Natural killer cell (primary cell): ENCODE results near the gene CXCL16. TPM values are rescaled to one million over a fixed set of nuclear protein-coding genes. Genes with fewer than 3 reads are reported as not detected.

ENCODE experiments used
- ATAC-seq, 3 donors: fragments of 150-1000 bp in 2 of 3; fragments of 200-7000 bp in 1 of 3; cut with Tn5 transposase; 1 replicate in 1 of 3; 2 replicates in 2 of 3; pipeline ENCODE4 v1.10.0; 2021; ENCODE audit warnings: mild to moderate bottlenecking in 2 of 3, moderate library complexity in 2 of 3
- DNase-seq, 2 donors: peaks; one replicate each; pipeline versions ENCODE4 v3.0.0 to v3.0.0-alpha.2; 2013 to 2021; ENCODE audit warnings: mixed read lengths in 1 of 2
- H3K27ac ChIP-seq: one replicate; pipeline ENCODE4 v1.5.1; 2013; ENCODE audit warnings: mild to moderate bottlenecking, low read length
- H3K27me3 ChIP-seq: one replicate; pipeline ENCODE4 v1.6.1; 2013; ENCODE audit warnings: low read length; ENCODE audit not compliant: control insufficient read depth, insufficient read depth
- H3K36me3 ChIP-seq: one replicate; pipeline ENCODE4 v1.6.1; 2013; ENCODE audit warnings: low read length; ENCODE audit not compliant: control insufficient read depth, insufficient read depth
- H3K4me1 ChIP-seq: one replicate; pipeline ENCODE4 v1.6.1; 2013; ENCODE audit warnings: low read length; ENCODE audit not compliant: control insufficient read depth, insufficient read depth
- H3K4me3 ChIP-seq: one replicate; pipeline ENCODE4 v1.5.1; 2013; ENCODE audit warnings: low read length
- H3K9me3 ChIP-seq: one replicate; pipeline ENCODE4 v1.6.1; 2013; ENCODE audit warnings: low read length; ENCODE audit not compliant: control insufficient read depth, insufficient read depth
- H3K27ac Mint-ChIP-seq, 2 donors: one replicate each; pipeline ENCODE4 v1.8.0; 2022; ENCODE audit warnings: mild to moderate bottlenecking in 2 of 2, mixed read lengths in 2 of 2, moderate library complexity in 1 of 2
- H3K27me3 Mint-ChIP-seq, 2 donors: one replicate each; pipeline ENCODE4 v1.8.0; 2022; ENCODE audit warnings: low read depth in 2 of 2, mixed read lengths in 2 of 2
- H3K36me3 Mint-ChIP-seq: one replicate; pipeline ENCODE4 v1.8.0; 2022; ENCODE audit warnings: mixed read lengths
- H3K4me1 Mint-ChIP-seq, 2 donors: one replicate each; pipeline ENCODE4 v1.8.0; 2022; ENCODE audit warnings: mixed read lengths in 2 of 2
- H3K4me3 Mint-ChIP-seq: one replicate; pipeline ENCODE4 v1.8.0; 2022; ENCODE audit warnings: mild to moderate bottlenecking, moderate library complexity, mixed read lengths
- H3K9me3 Mint-ChIP-seq, 2 donors: one replicate each; pipeline ENCODE4 v1.8.0; 2022; ENCODE audit warnings: mixed read lengths in 2 of 2
- WGBS: methylation state at CpG from one replicate; pipeline ENCODE4 v1.1.7; 2013; ENCODE audit warnings: missing lambda C conversion rate; ENCODE audit not compliant: insufficient coverage; 5-methylcytosine and 5-hydroxymethylcytosine counted together
- intact Hi-C: fragments of 100-400 bp; cut with micrococcal nuclease; formaldehyde crosslinking; loops from one replicate; pipeline ENCODE4 v1.14.2; 2022
- total RNA-seq, 4 donors: library from RNA; stranded (reverse); fragments of 120-200 nt in 1 of 4; gene quantifications; one replicate each; pipeline versions ENCODE4 v1.2.3 to v1.2.4, GENCODE V29; 2013 to 2022
- TF ChIP-seq, protein P1 (sequence below): fragments of 200-600 bp; IDR thresholded peaks from one replicate; pipeline ENCODE4 v1.8.0; 2022; ENCODE audit warnings: antibody characterized with exemption

The CXCL16 gene
- total RNA-seq, 3 donors from 2014 or later (not counting 1 experiment from before 2014, with no cell fraction given): 4.0 to 31.8 (median 16.0) TPM

DNA sequence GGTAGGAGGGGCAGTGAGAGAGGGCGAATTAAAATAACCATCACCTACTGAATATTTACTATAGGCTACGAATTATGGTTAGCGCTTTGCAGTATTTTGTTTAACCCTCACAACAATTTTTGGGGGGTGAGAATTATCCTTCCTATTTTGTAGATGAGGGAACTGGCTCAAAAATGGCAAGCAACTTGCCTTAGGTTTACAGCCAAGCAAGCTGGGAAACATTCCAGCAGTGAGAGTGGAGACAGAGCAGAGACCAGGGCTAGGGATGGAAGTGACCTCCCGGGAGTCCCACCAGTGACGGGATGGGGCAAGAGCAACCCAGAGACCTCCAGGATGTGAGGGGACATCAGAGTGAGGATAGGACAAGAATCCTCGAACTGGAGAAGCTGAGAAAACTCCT lies 46.8 kb upstream of the CXCL16 start:
- DNase-seq (no peak), ATAC-seq (no peak)
- 23% methylated on average over 3 of the region's 6 CpGs for WGBS
- Mint-ChIP-seq H3K36me3 (no peaks in the 10 kb centered on the region), H3K27ac (no peak overlapping the region), H3K4me1 (peaks cover 13 to 21% of the 10 kb centered on the region in 2 donors), H3K4me3 (peak overlapping the region; percentile 64), H3K27me3 (peaks cover 33 to 40% of the 10 kb centered on the region in 2 donors), H3K9me3 (no peaks in the 10 kb centered on the region)
- Histone ChIP-seq H3K36me3 (no peaks in the 10 kb centered on the region), H3K4me1 (peaks cover 35% of the 10 kb centered on the region), H3K27me3 (peaks cover 42% of the 10 kb centered on the region), H3K27ac (no peak overlapping the region), H3K4me3 (no peak overlapping the region), H3K9me3 (no peaks in the 10 kb centered on the region)
- TF ChIP-seq, protein P1, sequence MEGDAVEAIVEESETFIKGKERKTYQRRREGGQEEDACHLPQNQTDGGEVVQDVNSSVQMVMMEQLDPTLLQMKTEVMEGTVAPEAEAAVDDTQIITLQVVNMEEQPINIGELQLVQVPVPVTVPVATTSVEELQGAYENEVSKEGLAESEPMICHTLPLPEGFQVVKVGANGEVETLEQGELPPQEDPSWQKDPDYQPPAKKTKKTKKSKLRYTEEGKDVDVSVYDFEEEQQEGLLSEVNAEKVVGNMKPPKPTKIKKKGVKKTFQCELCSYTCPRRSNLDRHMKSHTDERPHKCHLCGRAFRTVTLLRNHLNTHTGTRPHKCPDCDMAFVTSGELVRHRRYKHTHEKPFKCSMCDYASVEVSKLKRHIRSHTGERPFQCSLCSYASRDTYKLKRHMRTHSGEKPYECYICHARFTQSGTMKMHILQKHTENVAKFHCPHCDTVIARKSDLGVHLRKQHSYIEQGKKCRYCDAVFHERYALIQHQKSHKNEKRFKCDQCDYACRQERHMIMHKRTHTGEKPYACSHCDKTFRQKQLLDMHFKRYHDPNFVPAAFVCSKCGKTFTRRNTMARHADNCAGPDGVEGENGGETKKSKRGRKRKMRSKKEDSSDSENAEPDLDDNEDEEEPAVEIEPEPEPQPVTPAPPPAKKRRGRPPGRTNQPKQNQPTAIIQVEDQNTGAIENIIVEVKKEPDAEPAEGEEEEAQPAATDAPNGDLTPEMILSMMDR: no peak
- intact Hi-C loops: no loop called here

DNA sequence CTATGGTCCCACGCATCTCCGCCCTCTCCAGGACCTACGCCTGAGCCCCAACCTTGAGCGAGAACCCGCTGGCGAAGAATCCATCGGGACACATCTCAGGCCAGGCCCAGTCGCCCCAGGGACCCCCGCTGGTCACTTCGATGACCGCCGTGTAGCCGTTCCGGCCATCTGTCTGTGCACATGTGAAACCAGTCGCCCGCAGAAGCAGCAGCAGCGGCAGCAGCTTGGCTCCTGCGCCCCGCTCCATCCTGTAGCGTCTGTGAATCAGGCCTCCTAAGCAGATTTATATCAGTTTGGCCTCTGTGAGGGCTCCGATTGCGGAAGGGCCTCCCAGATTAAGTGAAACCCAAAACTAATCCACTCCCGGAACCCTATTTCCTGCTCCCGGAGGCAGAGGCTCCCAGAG lies 46.4 kb upstream of the CXCL16 start, which contains the start of gene VMO1:
TSS of gene VMO1 (minus strand) at position 259 of the 406 bp plus-strand sequence. CDS start at position 247, 12 bp downstream.
- Mint-ChIP-seq H3K9me3 (no peaks in the 10 kb centered on the region), H3K4me1 (peaks cover 13 to 17% of the 10 kb centered on the region in 2 donors), H3K27me3 (peaks cover 33 to 40% of the 10 kb centered on the region in 2 donors), H3K36me3 (no peaks in the 10 kb centered on the region), H3K27ac (no peak within 1 kb of the TSS), H3K4me3 (peak within 1 kb of the TSS; percentile 64)
- no peak within 1 kb of the TSS for H3K27ac ChIP-seq
- H3K9me3 ChIP-seq: no peaks in the 10 kb centered on the region
- DNase-seq: peak in 1 of 2 donors; percentile 24
- intact Hi-C loops: no loop called here
- H3K4me3 ChIP-seq: no peak within 1 kb of the TSS
- 5% methylated on average over 22 of the region's 24 CpGs for WGBS
- TF ChIP-seq, protein P1: no peak
- no peaks in the 10 kb centered on the region for H3K36me3 ChIP-seq
- peaks cover 42% of the 10 kb centered on the region for H3K27me3 ChIP-seq
- peaks cover 34% of the 10 kb centered on the region for H3K4me1 ChIP-seq
- no peak for ATAC-seq

DNA sequence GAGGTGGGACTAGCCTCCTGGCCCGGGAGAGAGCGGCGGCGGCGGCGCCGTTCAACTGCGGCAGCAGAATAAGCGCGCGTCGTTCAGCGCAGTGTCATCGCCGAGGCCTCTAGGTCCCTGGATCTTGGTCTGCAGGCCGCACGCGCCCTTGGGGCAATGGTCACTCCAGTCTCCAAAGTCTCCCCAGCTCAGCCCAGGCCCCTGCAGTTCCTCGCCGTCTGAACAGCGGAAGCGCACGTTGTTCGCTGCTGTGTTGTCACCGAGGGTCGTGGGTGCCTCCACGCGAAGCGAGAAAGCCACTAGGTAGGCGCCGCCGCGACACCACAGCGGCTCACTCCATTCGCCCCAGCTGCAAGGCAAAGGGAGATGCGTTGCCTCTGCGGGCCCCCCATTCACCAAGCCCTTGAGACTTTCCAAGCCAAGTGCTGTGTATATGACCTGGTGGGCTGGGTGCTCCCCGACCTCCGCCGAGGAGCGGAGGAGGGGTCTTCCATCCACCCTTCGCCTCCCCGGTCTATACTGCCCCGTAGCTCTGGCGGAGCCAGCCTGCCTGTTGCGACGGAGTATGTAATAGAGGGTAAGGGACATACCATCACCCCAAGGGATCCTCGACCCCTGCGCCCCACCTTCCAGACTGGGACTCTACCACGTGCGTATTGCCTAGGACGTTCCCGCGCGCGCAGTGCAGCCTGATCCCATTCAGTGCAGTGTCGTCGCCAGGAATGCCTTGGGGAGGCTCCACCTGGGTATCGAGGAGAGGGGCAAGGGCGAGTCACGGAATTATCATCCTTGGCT lies 45.8 kb upstream of the CXCL16 start:
- TF ChIP-seq, protein P1: no peak
- no peak overlapping the region for H3K27ac ChIP-seq
- no peaks in the 10 kb centered on the region for H3K36me3 Mint-ChIP-seq
- H3K9me3 ChIP-seq: no peaks in the 10 kb centered on the region
- 8% methylated on average over 61 of the region's 61 CpGs for WGBS
- DNase-seq (peak in 1 of 2 donors; percentile 42), ATAC-seq (no peak)
- H3K4me3 ChIP-seq: no peak overlapping the region
- H3K4me1 ChIP-seq: peaks cover 28% of the 10 kb centered on the region
- H3K4me3 Mint-ChIP-seq: no peak overlapping the region
- H3K27ac Mint-ChIP-seq: no peak overlapping the region
- H3K27me3 ChIP-seq: peaks cover 44% of the 10 kb centered on the region
- peaks cover 7 to 11% of the 10 kb centered on the region in 2 donors for H3K4me1 Mint-ChIP-seq
- H3K9me3 Mint-ChIP-seq: no peaks in the 10 kb centered on the region
- H3K36me3 ChIP-seq: no peaks in the 10 kb centered on the region
- peaks cover 35 to 43% of the 10 kb centered on the region in 2 donors for H3K27me3 Mint-ChIP-seq
- intact Hi-C loops: no loop called here
